ENCODE measurements around the gene CCDC30. TPM values are rescaled to one million over a fixed set of nuclear protein-coding genes. Genes with fewer than 3 reads are reported as not detected.

CCDC30 gene
- total RNA-seq (1 to 10 TPM; 2.3 to 6.3 TPM), polyA plus RNA-seq (1 to 10 TPM; 1.8 to 2.3 TPM)
- long read RNA-seq, donor 1, partial matches to known transcripts = 0 of 1 reads
- long read RNA-seq, donor 1, other reads (novel, unspliced or antisense) = 1 of 1 reads
- long read RNA-seq, donor 2, partial matches to known transcripts = 0 of 7 reads
- long read RNA-seq, donor 2, other reads (novel, unspliced or antisense) = 7 of 7 reads

- Histone ChIP-seq H3K4me1 (ENCODE audit: control insufficient read depth in 1 of 2, insufficient read depth in 2 of 2, low read length in 2 of 2) (peaks cover 0 to 2% of the 10 kb centered on the region in 2 donors), H3K27ac (ENCODE audit: low read depth in 1 of 2, low read length in 2 of 2) (no peak within 1 kb of the TSS), H3K4me3 (ENCODE audit: low read length in 2 of 2) (peak within 1 kb of the TSS; percentile 48 to 83), H3K27me3 (ENCODE audit: control insufficient read depth in 1 of 2, insufficient read depth in 2 of 2, low read length in 1 of 2) (no peaks in the 10 kb centered on the region), H3K36me3 (ENCODE audit: control insufficient read depth in 1 of 2, insufficient read depth in 2 of 2, low read length in 1 of 2) (peaks cover 0 to 2% of the 10 kb centered on the region in 2 donors), H3K9me3 (ENCODE audit: control insufficient read depth, low read length) (no peaks in the 10 kb centered on the region)
- 1% methylated on average over 59 of the region's 59 CpGs for WGBS, 2 donors
- intact Hi-C loops (cut with DNase I) = no loop called here
- DNase-seq = peak; percentile 97 to 98
- ATAC-seq (ENCODE audit: low FRiP score) = peak; percentile 100
Measured at GRCh38 chr1:42462828-42463763, at the start of gene CCDC30. Gene CCDC30 (plus strand): TSS chr1:42463286. CDS start chr1:42480552, 17,266 bp downstream.

GRCh38 chr1:42414551-42415496, 48.3 kb upstream of the CCDC30 start:
- Histone ChIP-seq H3K36me3 (ENCODE audit: control insufficient read depth in 1 of 2, insufficient read depth in 2 of 2, low read length in 1 of 2) (no peaks in the 10 kb centered on the region), H3K4me1 (ENCODE audit: control insufficient read depth in 1 of 2, insufficient read depth in 2 of 2, low read length in 2 of 2) (no peaks in the 10 kb centered on the region), H3K27ac (ENCODE audit: low read depth in 1 of 2, low read length in 2 of 2) (no peak overlapping the region), H3K4me3 (ENCODE audit: low read length in 2 of 2) (no peak overlapping the region), H3K9me3 (ENCODE audit: control insufficient read depth, low read length) (no peaks in the 10 kb centered on the region), H3K27me3 (ENCODE audit: control insufficient read depth in 1 of 2, insufficient read depth in 2 of 2, low read length in 1 of 2) (no peaks in the 10 kb centered on the region)
- WGBS, 2 donors = 84 to 88% methylated on average over 17 of the region's 17 CpGs
- no peak for DNase-seq
- intact Hi-C loops (cut with DNase I) = no loop called here
- ATAC-seq (ENCODE audit: low FRiP score) = no peak

- no peak for DNase-seq
- H3K36me3 ChIP-seq (ENCODE audit: control insufficient read depth in 1 of 2, insufficient read depth in 2 of 2, low read length in 1 of 2) = no peaks in the 10 kb centered on the region
- H3K27me3 ChIP-seq (ENCODE audit: control insufficient read depth in 1 of 2, insufficient read depth in 2 of 2, low read length in 1 of 2) = no peaks in the 10 kb centered on the region
- 4 to 33% methylated on average over 3 of the region's 3 CpGs for WGBS, 2 donors
- H3K9me3 ChIP-seq (ENCODE audit: control insufficient read depth, low read length) = no peaks in the 10 kb centered on the region
- no peak overlapping the region for H3K4me3 ChIP-seq (ENCODE audit: low read length in 2 of 2)
- H3K4me1 ChIP-seq (ENCODE audit: control insufficient read depth in 1 of 2, insufficient read depth in 2 of 2, low read length in 2 of 2) = no peaks in the 10 kb centered on the region
- intact Hi-C loops (cut with DNase I) = no loop called here
- ATAC-seq (ENCODE audit: low FRiP score) = no peak
- no peak overlapping the region for H3K27ac ChIP-seq (ENCODE audit: low read depth in 1 of 2, low read length in 2 of 2)
Measured at GRCh38 chr1:42417166-42417565, 45.9 kb upstream of the CCDC30 start.

GRCh38 chr1:42418516-42418915, 44.6 kb upstream of the CCDC30 start:
- no peaks in the 10 kb centered on the region for H3K9me3 ChIP-seq (ENCODE audit: control insufficient read depth, low read length)
- no peak overlapping the region for H3K4me3 ChIP-seq (ENCODE audit: low read length in 2 of 2)
- no peaks in the 10 kb centered on the region for H3K4me1 ChIP-seq (ENCODE audit: control insufficient read depth in 1 of 2, insufficient read depth in 2 of 2, low read length in 2 of 2)
- DNase-seq (no peak), ATAC-seq (ENCODE audit: low FRiP score) (no peak)
- intact Hi-C loops (cut with DNase I) = no loop called here
- WGBS, 2 donors = 98 to 100% methylated on average over 1 of the region's 1 CpG
- no peaks in the 10 kb centered on the region for H3K36me3 ChIP-seq (ENCODE audit: control insufficient read depth in 1 of 2, insufficient read depth in 2 of 2, low read length in 1 of 2)
- H3K27me3 ChIP-seq (ENCODE audit: control insufficient read depth in 1 of 2, insufficient read depth in 2 of 2, low read length in 1 of 2) = peaks cover 0 to 1% of the 10 kb centered on the region in 2 donors
- H3K27ac ChIP-seq (ENCODE audit: low read depth in 1 of 2, low read length in 2 of 2) = no peak overlapping the region

- Histone ChIP-seq H3K36me3 (ENCODE audit: control insufficient read depth in 1 of 2, insufficient read depth in 2 of 2, low read length in 1 of 2) (no peaks in the 10 kb centered on the region), H3K27ac (ENCODE audit: low read depth in 1 of 2, low read length in 2 of 2) (no peak overlapping the region), H3K4me3 (ENCODE audit: low read length in 2 of 2) (no peak overlapping the region), H3K9me3 (ENCODE audit: control insufficient read depth, low read length) (no peaks in the 10 kb centered on the region), H3K4me1 (ENCODE audit: control insufficient read depth in 1 of 2, insufficient read depth in 2 of 2, low read length in 2 of 2) (no peaks in the 10 kb centered on the region), H3K27me3 (ENCODE audit: control insufficient read depth in 1 of 2, insufficient read depth in 2 of 2, low read length in 1 of 2) (peaks cover 0 to 1% of the 10 kb centered on the region in 2 donors)
- DNase-seq (no peak), ATAC-seq (ENCODE audit: low FRiP score) (no peak)
- intact Hi-C loops (cut with DNase I) = no loop called here
- WGBS, 2 donors = 43 to 50% methylated on average over 5 of the region's 5 CpGs
Measured at GRCh38 chr1:42419126-42419821, 43.8 kb upstream of the CCDC30 start.

GRCh38 chr1:42420121-42420520, 43.0 kb upstream of the CCDC30 start:
- Histone ChIP-seq H3K27me3 (ENCODE audit: control insufficient read depth in 1 of 2, insufficient read depth in 2 of 2, low read length in 1 of 2) (peaks cover 0 to 1% of the 10 kb centered on the region in 2 donors), H3K36me3 (ENCODE audit: control insufficient read depth in 1 of 2, insufficient read depth in 2 of 2, low read length in 1 of 2) (no peaks in the 10 kb centered on the region), H3K4me3 (ENCODE audit: low read length in 2 of 2) (no peak overlapping the region), H3K9me3 (ENCODE audit: control insufficient read depth, low read length) (no peaks in the 10 kb centered on the region), H3K27ac (ENCODE audit: low read depth in 1 of 2, low read length in 2 of 2) (no peak overlapping the region), H3K4me1 (ENCODE audit: control insufficient read depth in 1 of 2, insufficient read depth in 2 of 2, low read length in 2 of 2) (no peaks in the 10 kb centered on the region)
- ATAC-seq (ENCODE audit: low FRiP score) (no peak), DNase-seq (no peak)
- WGBS, 2 donors = 71 to 74% methylated on average over 7 of the region's 7 CpGs
- intact Hi-C loops (cut with DNase I) = no loop called here

- Histone ChIP-seq H3K9me3 (ENCODE audit: control insufficient read depth, low read length) (no peaks in the 10 kb centered on the region), H3K4me3 (ENCODE audit: low read length in 2 of 2) (no peak overlapping the region), H3K27ac (ENCODE audit: low read depth in 1 of 2, low read length in 2 of 2) (no peak overlapping the region), H3K4me1 (ENCODE audit: control insufficient read depth in 1 of 2, insufficient read depth in 2 of 2, low read length in 2 of 2) (no peaks in the 10 kb centered on the region), H3K36me3 (ENCODE audit: control insufficient read depth in 1 of 2, insufficient read depth in 2 of 2, low read length in 1 of 2) (no peaks in the 10 kb centered on the region), H3K27me3 (ENCODE audit: control insufficient read depth in 1 of 2, insufficient read depth in 2 of 2, low read length in 1 of 2) (peaks cover 0 to 1% of the 10 kb centered on the region in 2 donors)
- ATAC-seq (ENCODE audit: low FRiP score) (no peak), DNase-seq (no peak)
- WGBS, 2 donors = 22% methylated on average over 10 of the region's 10 CpGs
- intact Hi-C loops (cut with DNase I) = no loop called here
Measured at GRCh38 chr1:42420911-42421585, 42.0 kb upstream of the CCDC30 start.

Measured in aorta (tissue), 5 donors.